Measurements from ENCODE around the gene PPP2R1A.
"Not testable (repeated sequence)": the region's sequence is repeated elsewhere in the genome, so short reads cannot be mapped to it uniquely, and the experiment has no call there.

PPP2R1A gene

GRCh38 chr19:52244021-52244420 lies 54.2 kb downstream of the PPP2R1A start:
- TF ChIP-seq EZH2 (IDR thresholded peaks at IDR 0.05; ENCODE audit: borderline replicate concordance, low read length) (no peak), CTCF (IDR thresholded peaks at IDR 0.05; ENCODE audit: low read length) (no peak)
- Histone ChIP-seq H3K9me2 (ENCODE audit: low read depth, low read length) (no peaks in the 10 kb centered on the region), H4K20me1 (ENCODE audit: insufficient read depth, low read length) (no peaks in the 10 kb centered on the region), H3K27ac (ENCODE audit: low read depth, low read length, poor library complexity, severe bottlenecking) (no peak overlapping the region), H3K4me3 (ENCODE audit: low read depth, low read length, poor library complexity, severe bottlenecking) (no peak overlapping the region), H3K27me3 (ENCODE audit: insufficient read depth, low read length) (no peaks in the 10 kb centered on the region), H3K4me1 (ENCODE audit: insufficient read depth, low read length, severe bottlenecking) (no peaks in the 10 kb centered on the region), H2AFZ (ENCODE audit: low read length) (no peak overlapping the region), H3K4me2 (ENCODE audit: low read length) (no peak overlapping the region), H3K9me3 (ENCODE audit: low read length) (no peaks in the 10 kb centered on the region), H3K36me3 (ENCODE audit: insufficient read depth, low read length) (no peaks in the 10 kb centered on the region), H3K79me2 (ENCODE audit: insufficient read depth, low read length) (no peaks in the 10 kb centered on the region), H3F3A (ENCODE audit: insufficient read depth, low read length) (no peaks in the 10 kb centered on the region), H3K9ac (ENCODE audit: low read length) (no peak overlapping the region)

- H3K4me3 ChIP-seq (ENCODE audit: low read depth, low read length, poor library complexity, severe bottlenecking): no peak overlapping the region
- no peaks in the 10 kb centered on the region for H3K79me2 ChIP-seq (ENCODE audit: insufficient read depth, low read length)
- H3K9me3 ChIP-seq (ENCODE audit: low read length): no peaks in the 10 kb centered on the region
- H3K27me3 ChIP-seq (ENCODE audit: insufficient read depth, low read length): no peaks in the 10 kb centered on the region
- no peaks in the 10 kb centered on the region for H3K36me3 ChIP-seq (ENCODE audit: insufficient read depth, low read length)
- TF ChIP-seq CTCF (IDR thresholded peaks at IDR 0.05; ENCODE audit: low read length) (peak; percentile 63), EZH2 (IDR thresholded peaks at IDR 0.05; ENCODE audit: borderline replicate concordance, low read length) (no peak)
- H3K4me2 ChIP-seq (ENCODE audit: low read length): no peak overlapping the region
- no peak overlapping the region for H3K9ac ChIP-seq (ENCODE audit: low read length)
- no peak overlapping the region for H2AFZ ChIP-seq (ENCODE audit: low read length)
- no peaks in the 10 kb centered on the region for H3K9me2 ChIP-seq (ENCODE audit: low read depth, low read length)
- H3K4me1 ChIP-seq (ENCODE audit: insufficient read depth, low read length, severe bottlenecking): no peaks in the 10 kb centered on the region
- no peaks in the 10 kb centered on the region for H4K20me1 ChIP-seq (ENCODE audit: insufficient read depth, low read length)
- no peaks in the 10 kb centered on the region for H3F3A ChIP-seq (ENCODE audit: insufficient read depth, low read length)
- no peak overlapping the region for H3K27ac ChIP-seq (ENCODE audit: low read depth, low read length, poor library complexity, severe bottlenecking)
Measured at GRCh38 chr19:52248241-52248640, 58.4 kb downstream of the PPP2R1A start.

DNA sequence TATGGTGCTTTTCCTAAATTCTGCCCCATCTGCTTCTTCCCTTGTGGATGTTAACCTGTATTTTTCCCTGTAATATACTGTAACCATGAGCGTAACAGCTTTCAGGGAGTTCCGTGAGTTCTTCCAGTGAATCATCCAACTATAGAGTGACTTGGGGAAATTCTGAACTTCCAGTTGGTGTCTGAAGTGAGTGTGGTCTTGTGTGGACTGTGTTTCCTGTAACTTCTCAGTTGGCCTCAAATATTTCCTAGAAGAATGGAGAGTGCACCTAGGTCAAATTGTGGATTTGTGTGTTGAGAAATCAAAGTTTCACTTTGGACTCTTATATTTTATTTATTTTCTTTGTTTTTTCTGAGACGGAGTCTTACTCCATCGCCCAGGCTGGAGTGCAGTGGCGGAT lies 68.6 kb downstream of the PPP2R1A start:
- Histone ChIP-seq H3K9me3 (ENCODE audit: low read length) (peaks cover 3% of the 10 kb centered on the region; the same call in 1 of the 2 replicates), H3K4me2 (ENCODE audit: low read length) (no peak overlapping the region), H3K9ac (ENCODE audit: low read length) (no peak overlapping the region), H3K27me3 (ENCODE audit: insufficient read depth, low read length) (no peaks in the 10 kb centered on the region), H4K20me1 (ENCODE audit: insufficient read depth, low read length) (no peaks in the 10 kb centered on the region), H3K27ac (ENCODE audit: low read depth, low read length, poor library complexity, severe bottlenecking) (no peak overlapping the region), H3F3A (ENCODE audit: insufficient read depth, low read length) (no peaks in the 10 kb centered on the region), H3K79me2 (ENCODE audit: insufficient read depth, low read length) (no peaks in the 10 kb centered on the region), H3K36me3 (ENCODE audit: insufficient read depth, low read length) (no peaks in the 10 kb centered on the region), H2AFZ (ENCODE audit: low read length) (no peak overlapping the region), H3K9me2 (ENCODE audit: low read depth, low read length) (no peaks in the 10 kb centered on the region), H3K4me1 (ENCODE audit: insufficient read depth, low read length, severe bottlenecking) (no peaks in the 10 kb centered on the region), H3K4me3 (ENCODE audit: low read depth, low read length, poor library complexity, severe bottlenecking) (no peak overlapping the region)
- no peak for TF ChIP-seq CTCF (IDR thresholded peaks at IDR 0.05; ENCODE audit: low read length)

- H3K4me3 ChIP-seq (ENCODE audit: low read depth, low read length, poor library complexity, severe bottlenecking); H3K9ac ChIP-seq (ENCODE audit: low read length); H3F3A ChIP-seq (ENCODE audit: insufficient read depth, low read length); H3K27ac ChIP-seq (ENCODE audit: low read depth, low read length, poor library complexity, severe bottlenecking); H3K36me3 ChIP-seq (ENCODE audit: insufficient read depth, low read length); H3K4me1 ChIP-seq (ENCODE audit: insufficient read depth, low read length, severe bottlenecking); H3K27me3 ChIP-seq (ENCODE audit: insufficient read depth, low read length); H4K20me1 ChIP-seq (ENCODE audit: insufficient read depth, low read length); H3K79me2 ChIP-seq (ENCODE audit: insufficient read depth, low read length); H3K9me2 ChIP-seq (ENCODE audit: low read depth, low read length); H2AFZ ChIP-seq (ENCODE audit: low read length); H3K4me2 ChIP-seq (ENCODE audit: low read length): not testable (repeated sequence)
- peaks cover 11% of the 10 kb centered on the region; the same call in 1 of the 2 replicates for H3K9me3 ChIP-seq (ENCODE audit: low read length)
Measured at GRCh38 chr19:52265556-52265955, 75.7 kb downstream of the PPP2R1A start.

Data from OCI-LY1 (cell line).